Islet of Langerhans (tissue), 1 donor: ENCODE data around the gene CNFN.

Source experiments
- FAIRE-seq: peaks from one replicate; lab custom pipeline; 2011; peaks lifted over from hg19 to GRCh38; lab: Jason Lieb, UNC

The CNFN gene

GRCh38 chr19:42407816-42408175 lies 17.7 kb upstream of the CNFN start:
- no peak for FAIRE-seq

- FAIRE-seq: no peak
Observed at GRCh38 chr19:42407085-42407815, 17.2 kb upstream of the CNFN start.

- no peak for FAIRE-seq
Observed at GRCh38 chr19:42406111-42406510, 16.0 kb upstream of the CNFN start.

- FAIRE-seq: no peak
Observed at GRCh38 chr19:42403586-42403985, 13.5 kb upstream of the CNFN start.

GRCh38 chr19:42402376-42403116 lies 12.4 kb upstream of the CNFN start:
- FAIRE-seq: no peak

- FAIRE-seq: no peak
Observed at GRCh38 chr19:42401365-42402303, 11.5 kb upstream of the CNFN start.

- FAIRE-seq: no peak
Observed at GRCh38 chr19:42400404-42400803, 10.3 kb upstream of the CNFN start.

- FAIRE-seq: no peak
Observed at GRCh38 chr19:42397263-42398166, 7.4 kb upstream of the CNFN start.

- FAIRE-seq: peak; percentile 98
Observed at GRCh38 chr19:42396381-42397262, 6.5 kb upstream of the CNFN start.

GRCh38 chr19:42394751-42395150 lies 4.7 kb upstream of the CNFN start:
- no peak for FAIRE-seq

GRCh38 chr19:42392165-42392564 lies 2.1 kb upstream of the CNFN start:
- no peak for FAIRE-seq

- FAIRE-seq: no peak
Observed at GRCh38 chr19:42388851-42389489, 1.1 kb downstream of the CNFN start.

GRCh38 chr19:42386974-42387707 lies 3.0 kb downstream of the CNFN start:
- no peak for FAIRE-seq

- FAIRE-seq: no peak
Observed at GRCh38 chr19:42380155-42380554, 9.9 kb downstream of the CNFN start.

- FAIRE-seq: no peak
Observed at GRCh38 chr19:42378225-42379215, 11.6 kb downstream of the CNFN start.

- no peak for FAIRE-seq
Observed at GRCh38 chr19:42376177-42376555, 13.9 kb downstream of the CNFN start.

GRCh38 chr19:42375415-42376176 lies 14.5 kb downstream of the CNFN start:
- FAIRE-seq: no peak
